Osteoblast (primary cell): ENCODE data around the gene DPH1. TPM values are rescaled to one million over a fixed set of nuclear protein-coding genes. Genes with fewer than 3 reads are reported as not detected.

Source experiments
- DNase-seq: peaks from one replicate; pipeline ENCODE4 v3.0.0; 2011; ENCODE audit warnings: low spot score, mixed read lengths; ENCODE audit not compliant: insufficient read length; ENCODE audit errors: missing footprints
- H2AFZ ChIP-seq: 2 replicates; pipeline ENCODE4 v1.6.0; 2011; ENCODE audit warnings: mild to moderate bottlenecking, low read length
- H3K27ac ChIP-seq: 2 replicates; pipeline ENCODE4 v1.5.1; 2011; ENCODE audit warnings: mild to moderate bottlenecking, low read depth, low read length, moderate library complexity
- H3K27me3 ChIP-seq: 2 replicates; pipeline ENCODE4 v1.6.0; 2012; ENCODE audit warnings: mild to moderate bottlenecking, control low read depth, inconsistent platforms, low read length, moderate library complexity; ENCODE audit not compliant: insufficient read depth
- H3K36me3 ChIP-seq: 2 replicates; pipeline ENCODE4 v1.5.1; 2011; ENCODE audit warnings: mild to moderate bottlenecking, low read length, control low read depth, moderate library complexity; ENCODE audit not compliant: insufficient read depth
- H3K4me1 ChIP-seq: 2 replicates; pipeline ENCODE4 v1.5.1; 2011; ENCODE audit warnings: mild to moderate bottlenecking, low read length, control low read depth, moderate library complexity; ENCODE audit not compliant: insufficient read depth
- H3K4me2 ChIP-seq: 2 replicates; pipeline ENCODE4 v1.6.0; 2011; ENCODE audit warnings: mild to moderate bottlenecking, low read length; ENCODE audit not compliant: insufficient read depth
- H3K4me3 ChIP-seq: fragments of 200-600 bp; sonication (generic); 3 replicates; pipeline ENCODE4 v1.5.1; 2012; ENCODE audit warnings: mild to moderate bottlenecking, low read length, inconsistent platforms; ENCODE audit not compliant: insufficient read depth
- H3K79me2 ChIP-seq: 2 replicates; pipeline ENCODE4 v1.6.0; 2012; ENCODE audit warnings: mild to moderate bottlenecking, low read length, control low read depth, inconsistent platforms; ENCODE audit not compliant: insufficient read depth
- H3K9me3 ChIP-seq: 2 replicates; pipeline ENCODE4 v1.5.1; 2011; ENCODE audit warnings: low read depth, low read length, control low read depth
- H4K20me1 ChIP-seq: 2 replicates; pipeline ENCODE4 v1.6.0; 2012; ENCODE audit warnings: mild to moderate bottlenecking, low read length, control low read depth; ENCODE audit not compliant: insufficient read depth
- total RNA-seq: library from RNA; depleted of rRNA; stranded (reverse); fragments of >200 nt; gene quantifications from 2 replicates; pipeline ENCODE4 v1.2.3, GENCODE V29; 2012
- TF ChIP-seq, protein P1 (sequence below): IDR thresholded peaks from 2 replicates; pipeline ENCODE4 v1.5.1; 2011; ENCODE audit warnings: mild to moderate bottlenecking, low read depth, low read length, moderate library complexity; ENCODE audit errors: extremely low read depth

DPH1 gene
- total RNA-seq, 1 donor = 63.7 TPM

DNA sequence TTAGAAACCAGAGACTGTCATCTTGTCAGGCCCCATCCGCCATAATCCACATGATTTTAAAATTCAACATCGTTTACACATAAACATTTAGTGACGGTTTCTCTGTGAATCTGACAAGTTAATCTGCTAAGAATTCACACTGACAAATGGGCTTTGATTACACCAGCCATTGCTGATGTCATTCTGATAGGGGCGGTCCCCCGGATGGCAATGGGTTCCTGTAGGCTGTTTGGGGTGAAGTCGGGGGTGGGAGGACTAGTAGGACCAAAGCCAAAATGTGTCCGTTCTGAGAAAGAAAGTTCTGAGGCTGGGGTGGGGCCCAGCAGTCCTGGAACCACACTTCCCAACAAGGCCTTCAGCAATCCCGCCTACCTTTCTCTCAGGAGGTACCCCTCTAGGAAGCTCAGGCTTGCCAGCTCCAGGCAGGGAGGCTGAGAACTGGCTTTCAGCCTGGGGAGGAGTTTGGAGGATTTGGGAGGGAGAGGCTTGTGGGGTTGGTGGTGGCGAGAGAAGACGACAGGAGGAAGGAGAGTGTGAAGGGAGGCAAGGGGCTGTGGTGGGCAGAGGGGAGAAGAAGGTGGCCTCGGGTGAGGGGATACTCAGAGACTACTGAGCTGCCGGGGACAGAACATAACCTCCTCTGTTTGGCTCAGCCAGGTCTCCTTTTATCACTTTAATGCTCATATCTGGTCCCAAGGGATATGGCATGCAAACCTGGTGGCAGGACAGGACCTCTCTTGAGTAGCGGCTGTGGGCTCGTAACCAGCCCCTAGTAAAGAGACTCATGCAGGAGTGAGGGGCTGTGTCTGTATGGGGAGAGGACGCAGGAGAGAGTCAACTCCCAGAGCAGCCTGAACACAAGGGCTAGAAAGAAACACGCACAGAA is 33.6 kb downstream of the DPH1 start:
- H3K4me3 ChIP-seq = no peak overlapping the region
- peak; percentile 88 for DNase-seq
- H3K79me2 ChIP-seq = peaks cover 8% of the 10 kb centered on the region
- H3K36me3 ChIP-seq = peaks cover 51% of the 10 kb centered on the region
- TF ChIP-seq, protein P1, sequence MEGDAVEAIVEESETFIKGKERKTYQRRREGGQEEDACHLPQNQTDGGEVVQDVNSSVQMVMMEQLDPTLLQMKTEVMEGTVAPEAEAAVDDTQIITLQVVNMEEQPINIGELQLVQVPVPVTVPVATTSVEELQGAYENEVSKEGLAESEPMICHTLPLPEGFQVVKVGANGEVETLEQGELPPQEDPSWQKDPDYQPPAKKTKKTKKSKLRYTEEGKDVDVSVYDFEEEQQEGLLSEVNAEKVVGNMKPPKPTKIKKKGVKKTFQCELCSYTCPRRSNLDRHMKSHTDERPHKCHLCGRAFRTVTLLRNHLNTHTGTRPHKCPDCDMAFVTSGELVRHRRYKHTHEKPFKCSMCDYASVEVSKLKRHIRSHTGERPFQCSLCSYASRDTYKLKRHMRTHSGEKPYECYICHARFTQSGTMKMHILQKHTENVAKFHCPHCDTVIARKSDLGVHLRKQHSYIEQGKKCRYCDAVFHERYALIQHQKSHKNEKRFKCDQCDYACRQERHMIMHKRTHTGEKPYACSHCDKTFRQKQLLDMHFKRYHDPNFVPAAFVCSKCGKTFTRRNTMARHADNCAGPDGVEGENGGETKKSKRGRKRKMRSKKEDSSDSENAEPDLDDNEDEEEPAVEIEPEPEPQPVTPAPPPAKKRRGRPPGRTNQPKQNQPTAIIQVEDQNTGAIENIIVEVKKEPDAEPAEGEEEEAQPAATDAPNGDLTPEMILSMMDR = no peak
- H4K20me1 ChIP-seq = no peaks in the 10 kb centered on the region
- H3K9me3 ChIP-seq = no peaks in the 10 kb centered on the region
- H2AFZ ChIP-seq = no peak overlapping the region
- H3K4me2 ChIP-seq = no peak overlapping the region
- H3K27ac ChIP-seq = peak overlapping the region; percentile 97
- no peaks in the 10 kb centered on the region for H3K27me3 ChIP-seq
- peaks cover 65% of the 10 kb centered on the region for H3K4me1 ChIP-seq

DNA sequence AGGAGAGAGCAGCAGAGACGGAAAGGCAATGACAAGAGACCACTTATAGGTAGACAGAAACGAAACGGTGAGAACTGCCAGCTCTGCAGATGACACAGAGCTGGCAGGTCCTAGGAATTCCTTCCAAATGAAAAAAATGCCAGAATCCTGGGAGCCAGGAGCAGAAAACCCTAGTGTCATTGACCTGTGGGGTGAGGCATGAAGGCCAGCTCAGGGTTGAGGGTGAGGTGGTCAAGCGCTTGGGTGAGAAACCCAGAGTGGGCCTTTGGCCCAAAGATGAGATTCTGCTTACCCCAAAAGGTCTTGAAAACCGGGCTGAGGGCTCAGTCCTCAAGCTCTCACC is 34.2 kb downstream of the DPH1 start:
- H3K36me3 ChIP-seq = peaks cover 51% of the 10 kb centered on the region
- DNase-seq = peak; percentile 71

DNA sequence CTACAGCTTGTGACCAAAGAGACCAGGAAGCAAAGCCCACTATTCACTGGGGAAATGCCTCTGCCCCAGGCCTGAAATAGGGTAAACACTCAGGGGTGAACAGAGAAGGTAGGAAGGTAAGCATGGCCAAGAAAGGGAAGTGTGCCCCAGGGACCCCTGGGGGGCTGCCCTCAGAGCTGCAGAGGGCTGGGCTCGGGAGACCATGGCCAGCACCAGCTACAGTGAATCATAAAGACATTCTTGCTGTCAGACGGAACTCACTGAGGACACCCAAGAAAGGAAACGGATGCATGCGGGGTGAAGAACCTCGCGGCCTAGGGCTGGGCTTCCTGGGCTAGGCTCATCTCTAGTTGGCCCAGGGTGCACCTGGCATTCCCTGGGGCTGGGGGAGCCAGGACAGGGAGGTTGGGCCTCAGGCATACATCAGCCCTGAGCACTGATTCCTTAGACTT is 34.6 kb downstream of the DPH1 start:
- peaks cover 48% of the 10 kb centered on the region for H3K36me3 ChIP-seq
- peak; percentile 91 for DNase-seq
- H2AFZ ChIP-seq = no peak overlapping the region
- no peaks in the 10 kb centered on the region for H3K27me3 ChIP-seq
- peaks cover 72% of the 10 kb centered on the region for H3K4me1 ChIP-seq
- H3K79me2 ChIP-seq = peaks cover 6% of the 10 kb centered on the region
- TF ChIP-seq, protein P1 = no peak
- H4K20me1 ChIP-seq = no peaks in the 10 kb centered on the region
- no peaks in the 10 kb centered on the region for H3K9me3 ChIP-seq
- H3K4me2 ChIP-seq = no peak overlapping the region
- H3K27ac ChIP-seq = peak overlapping the region; percentile 97
- no peak overlapping the region for H3K4me3 ChIP-seq

More for the DNA sequence above, 34.2 kb downstream of the DPH1 start:
- Histone ChIP-seq H4K20me1 (no peaks in the 10 kb centered on the region), H3K27ac (peak overlapping the region; percentile 97), H3K9me3 (no peaks in the 10 kb centered on the region), H3K4me3 (no peak overlapping the region), H3K4me2 (no peak overlapping the region), H2AFZ (no peak overlapping the region), H3K4me1 (peaks cover 72% of the 10 kb centered on the region), H3K27me3 (no peaks in the 10 kb centered on the region), H3K79me2 (peaks cover 7% of the 10 kb centered on the region)
- TF ChIP-seq, protein P1 = no peak

DNA sequence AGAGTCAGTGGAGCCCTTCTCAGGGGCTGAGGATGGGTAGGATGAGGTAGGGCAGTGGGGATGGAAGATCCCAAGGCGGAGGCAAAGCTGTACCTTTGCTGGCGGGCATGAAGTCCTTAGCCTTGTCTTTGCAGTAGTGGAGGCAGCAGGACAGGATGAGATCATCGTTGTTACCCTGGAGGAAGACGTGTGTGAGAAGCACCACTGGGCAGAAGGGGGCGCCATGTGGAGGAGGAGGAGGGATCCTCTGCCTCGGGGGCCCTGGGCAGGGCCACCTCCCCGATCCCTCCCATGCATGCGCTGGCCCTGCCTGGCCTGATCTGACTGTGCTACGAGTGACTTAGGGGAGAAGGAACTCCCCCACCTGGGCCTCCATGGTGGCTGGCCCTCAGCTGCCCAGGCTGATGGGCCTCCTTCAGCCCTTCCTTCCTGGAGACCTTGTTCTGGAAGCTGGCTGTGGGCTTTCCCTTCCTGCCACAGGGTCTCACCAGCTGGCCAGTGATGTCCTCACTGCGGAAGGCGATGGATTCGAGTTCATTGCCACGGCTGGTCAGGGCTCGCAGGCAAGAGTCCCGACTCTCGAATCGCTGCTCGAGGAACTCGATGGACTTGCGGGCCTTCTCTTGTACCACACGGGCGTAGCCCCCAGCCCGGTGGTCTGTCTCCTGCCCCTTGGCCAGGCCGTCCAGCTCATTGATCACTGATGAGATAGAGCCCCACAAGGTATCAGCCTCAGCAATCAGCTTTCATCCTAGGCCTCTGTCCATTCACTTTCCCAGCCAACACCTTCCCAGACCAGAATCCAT is 35.2 kb downstream of the DPH1 start:
- TF ChIP-seq, protein P1 = peak; percentile 62
- Histone ChIP-seq H2AFZ (no peak overlapping the region), H3K79me2 (peaks cover under 1% of the 10 kb centered on the region), H3K4me2 (no peak overlapping the region), H3K4me3 (no peak overlapping the region), H3K9me3 (no peaks in the 10 kb centered on the region), H4K20me1 (no peaks in the 10 kb centered on the region), H3K27ac (peak overlapping the region; percentile 97), H3K36me3 (peaks cover 41% of the 10 kb centered on the region), H3K4me1 (peaks cover 72% of the 10 kb centered on the region), H3K27me3 (no peaks in the 10 kb centered on the region)
- DNase-seq = peak; percentile 95
